Thoracic aorta (tissue), 2 donors: ENCODE results near the gene ALDH3A1. TPM values are rescaled to one million over a fixed set of nuclear protein-coding genes. Genes with fewer than 3 reads are reported as not detected.
"Not testable (repeated sequence)": the region's sequence is repeated elsewhere in the genome, so short reads cannot be mapped to it uniquely, and the experiment has no call there.

Experiments used
- ATAC-seq: fragments of 150-250 bp; one replicate; pipeline ENCODE4 v1.8.0; 2017; ENCODE audit warnings: low read depth; ENCODE audit not compliant: insufficient number of reproducible peaks, low FRiP score
- DNase-seq: peaks from one replicate; pipeline ENCODE4 v3.0.0-alpha.2; 2020; ENCODE audit warnings: low spot score
- H3K27ac ChIP-seq, 2 donors: fragments of 200-600 bp; sonication (generic); 1 replicate in 1 of 2; 2 replicates in 1 of 2; pipeline ENCODE4 v1.5.1; 2016; ENCODE audit warnings: mild to moderate bottlenecking in 2 of 2, moderate library complexity in 2 of 2
- H3K27me3 ChIP-seq: fragments of 200-600 bp; sonication (generic); replicated peaks from 2 replicates; pipeline ENCODE4 v1.6.0; 2016; ENCODE audit warnings: mild to moderate bottlenecking; ENCODE audit not compliant: insufficient read depth
- H3K36me3 ChIP-seq: fragments of 200-600 bp; sonication (generic); one replicate; pipeline ENCODE4 v1.5.1; 2016
- H3K4me1 ChIP-seq, 2 donors: fragments of 200-600 bp; sonication (generic); 1 replicate in 1 of 2; 2 replicates in 1 of 2; pipeline versions ENCODE4 v1.5.1 to v1.6.0; 2016; ENCODE audit warnings: low read depth in 2 of 2, mild to moderate bottlenecking in 1 of 2; ENCODE audit not compliant: control insufficient read depth in 1 of 2
- H3K4me3 ChIP-seq: fragments of 200-600 bp; sonication (generic); 2 replicates; pipeline ENCODE4 v1.5.1; 2016; ENCODE audit warnings: mild to moderate bottlenecking
- H3K9me3 ChIP-seq: fragments of 200-600 bp; sonication (generic); 2 replicates; pipeline ENCODE4 v1.5.1; 2016
- total RNA-seq, 2 donors: library from RNA; depleted of rRNA; stranded (reverse); fragments of >200 nt; gene quantifications; one replicate each; pipeline versions ENCODE4 v1.1.0 to v1.2.3, GENCODE V29; 2016
- TF ChIP-seq, protein P1 (sequence below): fragments of 200-600 bp; sonication (generic); IDR thresholded peaks from one replicate; pipeline ENCODE4 v1.5.1; 2019; ENCODE audit warnings: antibody characterized with exemption

ALDH3A1 gene
- total RNA-seq, 2 donors from 2014 or later = 3.2 to 21.2 TPM

DNA sequence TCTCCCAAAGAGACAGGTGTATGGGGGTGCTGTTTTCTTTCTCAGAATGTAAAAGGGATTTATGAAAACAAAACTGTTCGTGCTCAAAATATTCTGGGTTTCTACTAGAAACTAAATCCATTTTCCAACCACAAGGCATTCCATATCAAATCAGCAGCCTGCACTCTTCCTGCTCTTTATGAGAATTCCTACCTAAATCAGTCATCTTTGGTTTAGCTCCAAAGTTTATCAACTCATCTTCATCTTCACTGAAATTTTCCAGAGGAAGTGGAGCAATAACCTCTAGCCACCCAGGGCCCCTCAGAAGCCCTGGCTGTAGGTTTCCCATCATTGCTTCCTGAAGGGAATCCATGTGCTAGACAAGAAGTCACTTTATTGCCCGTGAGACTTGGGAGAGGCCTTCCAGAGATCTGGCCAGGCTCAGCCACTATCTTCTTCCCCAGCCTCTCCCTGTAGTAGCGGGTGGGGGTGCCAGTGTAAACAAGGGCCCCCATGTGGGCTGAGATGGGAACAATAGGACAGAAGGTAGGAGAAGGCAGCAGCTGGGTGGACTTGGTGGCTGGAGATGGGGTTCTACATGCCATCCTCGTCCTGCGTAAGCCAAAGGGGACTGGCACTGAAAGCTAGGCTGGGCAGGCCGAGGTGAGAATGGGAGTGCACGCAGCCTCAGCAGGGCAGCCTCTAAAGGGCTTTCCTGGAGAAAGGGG lies 22.0 kb upstream of the ALDH3A1 start:
- no peak for ATAC-seq
- no peaks in the 10 kb centered on the region for H3K9me3 ChIP-seq
- H3K4me1 ChIP-seq = peaks cover 6 to 17% of the 10 kb centered on the region in 2 donors
- TF ChIP-seq, protein P1, sequence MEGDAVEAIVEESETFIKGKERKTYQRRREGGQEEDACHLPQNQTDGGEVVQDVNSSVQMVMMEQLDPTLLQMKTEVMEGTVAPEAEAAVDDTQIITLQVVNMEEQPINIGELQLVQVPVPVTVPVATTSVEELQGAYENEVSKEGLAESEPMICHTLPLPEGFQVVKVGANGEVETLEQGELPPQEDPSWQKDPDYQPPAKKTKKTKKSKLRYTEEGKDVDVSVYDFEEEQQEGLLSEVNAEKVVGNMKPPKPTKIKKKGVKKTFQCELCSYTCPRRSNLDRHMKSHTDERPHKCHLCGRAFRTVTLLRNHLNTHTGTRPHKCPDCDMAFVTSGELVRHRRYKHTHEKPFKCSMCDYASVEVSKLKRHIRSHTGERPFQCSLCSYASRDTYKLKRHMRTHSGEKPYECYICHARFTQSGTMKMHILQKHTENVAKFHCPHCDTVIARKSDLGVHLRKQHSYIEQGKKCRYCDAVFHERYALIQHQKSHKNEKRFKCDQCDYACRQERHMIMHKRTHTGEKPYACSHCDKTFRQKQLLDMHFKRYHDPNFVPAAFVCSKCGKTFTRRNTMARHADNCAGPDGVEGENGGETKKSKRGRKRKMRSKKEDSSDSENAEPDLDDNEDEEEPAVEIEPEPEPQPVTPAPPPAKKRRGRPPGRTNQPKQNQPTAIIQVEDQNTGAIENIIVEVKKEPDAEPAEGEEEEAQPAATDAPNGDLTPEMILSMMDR = no peak
- H3K36me3 ChIP-seq = peaks cover 8% of the 10 kb centered on the region
- H3K27me3 ChIP-seq = no peaks in the 10 kb centered on the region
- no peak for DNase-seq
- H3K27ac ChIP-seq = no peak overlapping the region
- no peak overlapping the region for H3K4me3 ChIP-seq

DNA sequence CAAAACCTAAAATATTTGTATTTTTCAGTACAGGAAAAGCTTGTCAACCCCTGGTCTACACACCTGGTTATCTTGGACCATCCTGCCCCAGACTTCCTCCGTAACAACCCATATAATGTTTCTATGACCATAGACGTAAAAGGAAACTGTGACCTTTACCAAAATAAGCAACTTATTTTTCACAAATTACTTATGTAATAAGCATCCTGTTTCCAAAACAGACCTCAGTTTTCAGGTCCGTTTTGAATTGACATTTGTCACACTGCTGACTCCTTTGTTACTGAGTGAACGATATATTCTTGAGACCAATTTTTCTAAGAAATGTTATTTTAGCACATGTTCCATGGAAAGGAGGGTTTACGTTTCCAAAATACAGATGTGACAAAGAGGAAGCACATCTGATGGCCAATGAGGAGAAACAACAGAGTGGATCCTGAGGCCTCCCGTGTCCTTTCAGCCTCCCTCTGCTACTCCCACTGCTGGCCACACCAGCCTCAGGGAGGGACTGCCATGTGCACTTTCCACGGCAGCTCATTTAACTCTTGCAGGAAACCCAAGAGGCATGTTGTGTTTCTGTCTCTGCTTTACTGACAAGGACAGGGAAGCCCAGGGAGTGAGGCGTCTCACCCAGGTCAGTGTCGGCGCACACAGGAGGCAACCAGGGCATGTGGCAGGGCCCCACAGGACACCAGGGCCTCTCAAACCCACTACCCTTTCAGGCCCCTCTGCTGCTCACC lies 20.1 kb upstream of the ALDH3A1 start:
- DNase-seq = no peak
- TF ChIP-seq, protein P1 = no peak
- Histone ChIP-seq H3K4me3 (no peak overlapping the region), H3K27me3 (no peaks in the 10 kb centered on the region), H3K4me1 (peaks cover 6 to 17% of the 10 kb centered on the region in 2 donors), H3K36me3 (peaks cover 3% of the 10 kb centered on the region), H3K9me3 (no peaks in the 10 kb centered on the region), H3K27ac (no peak overlapping the region)
- no peak for ATAC-seq

DNA sequence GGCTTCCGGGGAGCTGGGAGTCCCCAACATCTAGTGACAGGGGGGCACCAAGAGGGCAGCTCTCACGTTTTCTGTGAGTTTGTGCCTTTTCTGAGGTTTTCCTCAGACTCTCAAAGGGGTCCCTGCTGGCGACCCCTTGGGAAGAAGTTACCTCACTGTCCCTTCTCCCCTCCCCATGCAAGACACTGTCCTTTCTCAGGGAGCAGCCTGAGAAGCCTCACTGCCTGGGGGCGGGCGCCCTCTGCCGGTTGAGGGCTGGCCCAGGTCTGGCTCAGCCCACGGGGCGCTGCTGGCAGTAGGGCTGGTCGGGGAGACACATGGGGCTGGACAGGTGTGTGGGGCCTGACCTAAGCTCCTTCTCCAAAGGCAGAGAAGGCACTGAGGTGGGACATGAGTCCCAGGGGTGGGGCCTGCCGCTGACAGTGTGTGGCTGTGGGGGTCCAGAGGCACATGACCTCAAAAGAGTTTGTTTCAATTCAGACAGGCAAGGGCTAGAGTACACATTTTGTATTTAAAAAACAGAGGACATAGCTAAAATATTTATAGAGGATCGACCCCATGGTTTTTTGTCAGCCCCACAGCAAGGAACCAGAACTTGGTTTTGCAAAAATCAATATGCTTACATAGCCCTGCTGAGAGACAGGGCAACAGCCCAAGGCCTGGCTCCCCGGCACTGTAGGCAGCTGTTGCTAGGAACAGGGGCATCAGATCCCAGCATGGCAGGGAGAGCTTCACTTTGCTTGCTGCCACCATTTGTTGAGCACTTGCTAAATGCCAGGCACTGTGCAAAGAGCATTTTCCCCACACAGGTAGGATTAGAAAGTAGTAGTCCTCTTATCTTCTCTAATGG lies 18.5 kb upstream of the ALDH3A1 start:
- Histone ChIP-seq H3K27me3 (no peaks in the 10 kb centered on the region), H3K27ac (no peak overlapping the region), H3K4me1 (peaks cover 2 to 19% of the 10 kb centered on the region in 2 donors), H3K36me3 (peaks cover 3% of the 10 kb centered on the region), H3K9me3 (no peaks in the 10 kb centered on the region), H3K4me3 (no peak overlapping the region)
- ATAC-seq (no peak), DNase-seq (no peak)
- TF ChIP-seq, protein P1 = peak; percentile 96

DNA sequence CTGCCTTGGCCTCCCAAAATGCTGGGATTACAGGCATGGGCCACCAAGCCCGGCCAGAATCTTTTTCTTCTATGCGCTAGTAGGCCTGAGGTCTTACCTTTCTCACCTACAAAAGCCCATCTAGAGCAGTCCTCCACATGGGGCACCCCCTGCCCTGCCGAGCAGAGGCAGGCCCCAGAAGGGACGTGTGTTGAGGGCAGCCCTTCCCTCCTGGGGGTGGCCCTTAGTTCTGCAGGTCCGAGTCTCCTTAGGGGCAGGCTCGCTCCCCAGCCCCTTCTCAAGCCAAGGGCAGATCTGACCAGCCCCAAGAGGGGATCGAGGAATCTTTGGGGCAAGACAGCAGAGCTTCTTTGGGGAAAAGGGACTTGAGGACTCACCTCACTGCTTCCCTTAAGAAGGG lies 17.9 kb upstream of the ALDH3A1 start:
- TF ChIP-seq, protein P1 = no peak
- Histone ChIP-seq H3K9me3 (no peaks in the 10 kb centered on the region), H3K27ac (no peak overlapping the region), H3K4me3 (no peak overlapping the region), H3K27me3 (no peaks in the 10 kb centered on the region), H3K36me3 (peaks cover 3% of the 10 kb centered on the region), H3K4me1 (peaks cover 0 to 13% of the 10 kb centered on the region in 2 donors)
- DNase-seq (no peak), ATAC-seq (no peak)

DNA sequence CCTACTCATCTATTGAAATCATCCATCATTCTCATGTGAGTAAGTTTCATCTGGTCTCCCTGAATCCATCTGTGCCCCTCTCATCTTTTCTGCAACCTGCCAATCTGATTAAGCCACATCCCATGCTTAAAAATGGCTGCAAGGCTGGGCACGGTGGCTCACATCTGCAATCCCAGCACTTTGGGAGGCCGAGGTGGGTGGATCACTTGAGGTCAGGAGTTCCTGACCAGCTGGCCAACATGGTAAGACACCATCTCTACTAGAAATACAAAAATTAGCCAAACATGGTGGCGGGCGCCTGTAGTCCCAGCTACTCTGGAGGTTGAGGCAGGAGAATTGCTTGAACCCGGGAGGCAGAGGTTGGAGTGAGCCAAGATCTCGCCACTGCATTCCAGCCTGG lies 15.9 kb upstream of the ALDH3A1 start:
- DNase-seq, H3K9me3 ChIP-seq, H3K36me3 ChIP-seq, H3K27me3 ChIP-seq, H3K4me3 ChIP-seq, H3K27ac ChIP-seq, H3K4me1 ChIP-seq, ATAC-seq: not testable (repeated sequence)
